A549 (cell line): ENCODE measurements around the gene RNF40. TPM values are rescaled to one million over a fixed set of nuclear protein-coding genes. Genes with fewer than 3 reads are reported as not detected.

Source experiments
- ATOH8 ChIP-seq: fragments of 250-450 bp; sonication (Bioruptor Pico); IDR thresholded peaks from 2 replicates; pipeline ENCODE4 v1.5.0; 2020; ENCODE audit warnings: low read depth, mild to moderate bottlenecking, moderate library complexity
- BCL3 ChIP-seq: fragments of >200 bp; sonication (Bioruptor Twin); formaldehyde crosslinking; IDR thresholded peaks from 3 replicates; pipeline ENCODE4 v1.6.1; 2016
- CBX2 ChIP-seq: fragments of 200-600 bp; sonication (generic); IDR thresholded peaks from 2 replicates; pipeline ENCODE4 v1.6.1; 2016; ENCODE audit warnings: low read depth, mild to moderate bottlenecking, borderline replicate concordance
- CEBPB ChIP-seq, 2 experiments: fragments of >200 bp in 1 of 2; sonication (Bioruptor Twin) in 1 of 2; formaldehyde crosslinking in 1 of 2; IDR thresholded peaks; 2 replicates each; pipeline ENCODE4 v1.6.1; 2012 to 2016
- CHD2 ChIP-seq: fragments of 150-350 bp; IDR thresholded peaks from 2 replicates; pipeline ENCODE4 v1.6.1; 2014; ENCODE audit warnings: low read length; ENCODE audit not compliant: partially characterized antibody
- CHD4 ChIP-seq: fragments of 200-600 bp; sonication (generic); IDR thresholded peaks from 2 replicates; pipeline ENCODE4 v1.6.1; 2016; ENCODE audit warnings: antibody characterized with exemption, mild to moderate bottlenecking, borderline replicate concordance
- CTCF ChIP-seq: fragments of >200 bp; sonication (Bioruptor Twin); formaldehyde crosslinking; IDR thresholded peaks from 3 replicates; pipeline ENCODE4 v1.5.1; 2016
- E2F6 ChIP-seq: IDR thresholded peaks from 2 replicates; pipeline ENCODE4 v1.6.1; 2012; ENCODE audit warnings: low read depth, borderline replicate concordance
- EHF ChIP-seq: fragments of 250-450 bp; sonication (Bioruptor Pico); IDR thresholded peaks from 2 replicates; pipeline ENCODE4 v1.5.0; 2020; ENCODE audit warnings: mild to moderate bottlenecking
- ELK1 ChIP-seq: fragments of 150-350 bp; IDR thresholded peaks from 2 replicates; pipeline ENCODE4 v1.6.1; 2014; ENCODE audit warnings: low read depth, mild to moderate bottlenecking, low read length
- FOSB ChIP-seq: fragments of 250-450 bp; sonication (Bioruptor Pico); IDR thresholded peaks from 2 replicates; pipeline ENCODE4 v1.5.0; 2020; ENCODE audit warnings: mild to moderate bottlenecking, moderate library complexity
- FOXS1 ChIP-seq: fragments of 250-450 bp; sonication (Bioruptor Pico); IDR thresholded peaks from 2 replicates; pipeline ENCODE4 v1.5.0; 2020; ENCODE audit warnings: mild to moderate bottlenecking, moderate library complexity
- GATA3 ChIP-seq: IDR thresholded peaks from 2 replicates; pipeline ENCODE4 v1.6.1; 2012; ENCODE audit warnings: borderline replicate concordance
- HDAC2 ChIP-seq: fragments of 200-600 bp; sonication (generic); IDR thresholded peaks from 2 replicates; pipeline ENCODE4 v1.6.1; 2016
- HES2 ChIP-seq: fragments of >200 bp; sonication (Bioruptor Twin); formaldehyde crosslinking; IDR thresholded peaks from 2 replicates; pipeline ENCODE4 v1.6.1; 2016
- HEYL ChIP-seq: fragments of 250-450 bp; sonication (Bioruptor Pico); IDR thresholded peaks from 2 replicates; pipeline ENCODE4 v1.8.0; 2021; ENCODE audit warnings: mild to moderate bottlenecking, moderate library complexity
- HMGXB4 ChIP-seq: fragments of 250-450 bp; sonication (Bioruptor Pico); IDR thresholded peaks from 2 replicates; pipeline ENCODE4 v1.5.0; 2021; ENCODE audit warnings: mild to moderate bottlenecking, moderate library complexity, borderline replicate concordance
- HOXB13 ChIP-seq: fragments of 250-450 bp; sonication (Bioruptor Pico); IDR thresholded peaks from 2 replicates; pipeline ENCODE4 v1.5.0; 2020; ENCODE audit warnings: low read depth, mild to moderate bottlenecking, moderate library complexity
- HOXB5 ChIP-seq: fragments of 250-450 bp; sonication (Bioruptor Pico); IDR thresholded peaks from 2 replicates; pipeline ENCODE4 v1.5.0; 2020; ENCODE audit warnings: mild to moderate bottlenecking, moderate library complexity
- JUNB ChIP-seq: fragments of >200 bp; sonication (Bioruptor Twin); formaldehyde crosslinking; IDR thresholded peaks from 2 replicates; pipeline ENCODE4 v1.6.1; 2016
- MAX ChIP-seq: IDR thresholded peaks from 2 replicates; pipeline ENCODE4 v1.6.1; 2012
- MAZ ChIP-seq: fragments of 150-350 bp; IDR thresholded peaks from 2 replicates; pipeline ENCODE4 v1.6.1; 2014; ENCODE audit warnings: antibody characterized with exemption, low read depth, low read length, borderline replicate concordance
- NPAS2 ChIP-seq: fragments of 250-450 bp; sonication (Bioruptor Pico); IDR thresholded peaks from 2 replicates; pipeline ENCODE4 v1.8.0; 2022; ENCODE audit warnings: mild to moderate bottlenecking, moderate library complexity, borderline replicate concordance
- PHF8 ChIP-seq: fragments of 200-600 bp; sonication (generic); IDR thresholded peaks from 2 replicates; pipeline ENCODE4 v1.6.1; 2016; ENCODE audit warnings: low read depth, mild to moderate bottlenecking, antibody characterized with exemption, moderate library complexity, borderline replicate concordance
- POLR2A ChIP-seq: IDR thresholded peaks from 2 replicates; pipeline ENCODE4 v1.6.1; 2012; ENCODE audit warnings: mild to moderate bottlenecking, low read length
- POLR2AphosphoS2 ChIP-seq: conservative IDR thresholded peaks from 2 replicates; pipeline ENCODE4 v1.6.1; 2012; ENCODE audit warnings: low read length, improper control_type of control experiment, inconsistent platforms
- RCOR1 ChIP-seq: fragments of 150-350 bp; IDR thresholded peaks from 2 replicates; pipeline ENCODE4 v1.6.1; 2014; ENCODE audit warnings: antibody characterized with exemption, low read length, low read depth
- RFX5 ChIP-seq: fragments of 450-650 bp; IDR thresholded peaks from 2 replicates; pipeline ENCODE4 v1.7.1; 2014; ENCODE audit warnings: antibody characterized with exemption, mild to moderate bottlenecking, moderate library complexity
- RNF2 ChIP-seq: fragments of 200-600 bp; sonication (generic); IDR thresholded peaks from 2 replicates; pipeline ENCODE4 v1.6.1; 2016; ENCODE audit warnings: low read depth, mild to moderate bottlenecking, antibody characterized with exemption, moderate library complexity, borderline replicate concordance
- SREBF2 ChIP-seq: fragments of 450-650 bp; IDR thresholded peaks from 2 replicates; pipeline ENCODE4 v1.6.1; 2014; ENCODE audit warnings: mild to moderate bottlenecking, moderate library complexity
- TP53 ChIP-seq: fragments of 250-450 bp; sonication (Bioruptor Pico); IDR thresholded peaks from 2 replicates; pipeline ENCODE4 v1.5.0; 2021; ENCODE audit warnings: mild to moderate bottlenecking, moderate library complexity
- USF2 ChIP-seq: fragments of 450-650 bp; IDR thresholded peaks from 2 replicates; pipeline ENCODE4 v1.6.1; 2014; ENCODE audit warnings: antibody characterized with exemption
- ZFP36 ChIP-seq: fragments of 450-650 bp; IDR thresholded peaks from 2 replicates; pipeline ENCODE4 v1.6.1; 2014; ENCODE audit warnings: borderline replicate concordance; ENCODE audit not compliant: partially characterized antibody
- ZNF302 ChIP-seq: fragments of 250-450 bp; sonication (Bioruptor Pico); IDR thresholded peaks from 2 replicates; pipeline ENCODE4 v1.9.0; 2021; ENCODE audit warnings: inconsistent platforms, mild to moderate bottlenecking, moderate library complexity
- polyA plus RNA-seq, 4 experiments: library from polyadenylated mRNA; depleted of rRNA in 3 of 4; stranded (reverse); fragments of >200 nt; fragmentation: RNase III in 1 of 4; extraction: RNeasy Plus Mini Kit Qiagen cat#74134 plus additional on column Dnase treatment in 1 of 4; gene quantifications; 2 replicates in 3 of 4; 3 replicates in 1 of 4; pipeline ENCODE4 v1.2.3, GENCODE V29; 2011 to 2017

The RNF40 gene
- polyA plus RNA-seq, 2 of the 4 experiments (the other 2 are of a cell fraction), result 66.1 to 69.9 TPM

GRCh38 chr16:30786936-30787612 lies 25.0 kb downstream of the RNF40 start, which contains the start of gene ZNF629 (continued):
- TF ChIP-seq ELK1, result no peak
- no peak for TF ChIP-seq FOSB (CRISPR knock-in tag)
- TF ChIP-seq FOXS1 (CRISPR knock-in tag), result no peak
- TF ChIP-seq ZNF302 (CRISPR knock-in tag), result no peak
- TF ChIP-seq ATOH8 (CRISPR knock-in tag), result no peak
- TF ChIP-seq HDAC2, result no peak
- no peak for TF ChIP-seq ZFP36
- TF ChIP-seq PHF8, result peak; percentile 41; the same call in 1 of the 2 replicates
- no peak for TF ChIP-seq CHD4
- no peak for TF ChIP-seq HEYL
- no peak for TF ChIP-seq RFX5
- no peak for TF ChIP-seq HOXB5
- TF ChIP-seq CBX2, result no peak
- TF ChIP-seq CEBPB (IDR thresholded peaks at IDR 0.05), result no peak
- no peak for TF ChIP-seq HES2
- no peak for TF ChIP-seq BCL3
- peak; percentile 34; the same call in 1 of the 2 replicates for TF ChIP-seq POLR2A
- TF ChIP-seq NPAS2 (CRISPR knock-in tag), result no peak
- no peak for TF ChIP-seq GATA3
- no peak; the same call in 1 of the 2 replicates for TF ChIP-seq E2F6
- no peak for TF ChIP-seq SREBF2
- TF ChIP-seq JUNB, result no peak
- no peak for TF ChIP-seq RCOR1
- no peak for TF ChIP-seq RNF2
- no peak for TF ChIP-seq USF2
- TF ChIP-seq HOXB13 (CRISPR knock-in tag), result no peak
- peak; percentile 47; the same call in 1 of the 2 replicates for TF ChIP-seq MAZ
- TF ChIP-seq TP53, result no peak
- TF ChIP-seq POLR2AphosphoS2, result no peak
- TF ChIP-seq CHD2, result no peak
- no peak for TF ChIP-seq CTCF
- peak; percentile 64 for TF ChIP-seq MAX
- no peak for TF ChIP-seq EHF (CRISPR knock-in tag)
- TF ChIP-seq HMGXB4 (CRISPR knock-in tag), result peak; percentile 60; the same call in 1 of the 2 replicates
